Parathyroid adenoma (tissue), 2 donors: ENCODE measurements around the gene ACY1.
"Not testable (repeated sequence)": the region's sequence is repeated elsewhere in the genome, so short reads cannot be mapped to it uniquely, and the experiment has no call there.

Experiments
- H2AFZ ChIP-seq: fragments of 300-600 bp; sonication (generic); one replicate; pipeline ENCODE4 v1.7.0; 2017; ENCODE audit warnings: antibody characterized with exemption, mild to moderate bottlenecking
- H3K27ac ChIP-seq: fragments of 300-600 bp; sonication (generic); one replicate; pipeline ENCODE4 v1.7.0; 2017
- H3K27me3 ChIP-seq: fragments of 300-600 bp; sonication (generic); one replicate; pipeline ENCODE4 v1.7.0; 2017; ENCODE audit warnings: low read length; ENCODE audit not compliant: control insufficient read depth, insufficient read depth
- H3K36me3 ChIP-seq: fragments of 300-600 bp; sonication (generic); one replicate; pipeline ENCODE4 v1.7.0; 2017; ENCODE audit warnings: low read length; ENCODE audit not compliant: control insufficient read depth, insufficient read depth
- H3K4me1 ChIP-seq: fragments of 300-600 bp; sonication (generic); one replicate; pipeline ENCODE4 v1.7.0; 2017; ENCODE audit warnings: control low read depth
- H3K4me2 ChIP-seq: fragments of 300-600 bp; sonication (generic); one replicate; pipeline ENCODE4 v1.7.0; 2017; ENCODE audit warnings: low read length
- H3K4me3 ChIP-seq: fragments of 300-600 bp; sonication (generic); one replicate; pipeline ENCODE4 v1.7.0; 2017; ENCODE audit warnings: low read depth, low read length
- H3K79me2 ChIP-seq: fragments of 300-600 bp; sonication (generic); one replicate; pipeline ENCODE4 v1.7.0; 2017; ENCODE audit warnings: control low read depth
- H3K9ac ChIP-seq: fragments of 300-600 bp; sonication (generic); one replicate; pipeline ENCODE4 v1.7.0; 2017; ENCODE audit warnings: mild to moderate bottlenecking
- H3K9me3 ChIP-seq: fragments of 300-600 bp; sonication (generic); one replicate; pipeline ENCODE4 v1.7.0; 2017; ENCODE audit warnings: low read length; ENCODE audit not compliant: control insufficient read depth
- CTCF ChIP-seq: fragments of 300-600 bp; sonication (generic); IDR thresholded peaks from one replicate; pipeline ENCODE4 v1.7.0; 2017; ENCODE audit warnings: antibody characterized with exemption, mild to moderate bottlenecking
- donor health status: primary hyperparathyroidism.

ACY1 gene

GRCh38 chr3:51987568-51987967 lies 4.2 kb downstream of the ACY1 start:
- peaks cover 2% of the 10 kb centered on the region for H3K4me1 ChIP-seq
- no peak overlapping the region for H3K9ac ChIP-seq
- H3K4me2 ChIP-seq = no peak overlapping the region
- H3K79me2 ChIP-seq = no peaks in the 10 kb centered on the region
- no peak for TF ChIP-seq CTCF
- H3K9me3 ChIP-seq = no peaks in the 10 kb centered on the region
- no peak overlapping the region for H3K4me3 ChIP-seq
- no peaks in the 10 kb centered on the region for H3K36me3 ChIP-seq
- H2AFZ ChIP-seq = no peak overlapping the region
- H3K27ac ChIP-seq = no peak overlapping the region
- H3K27me3 ChIP-seq = no peaks in the 10 kb centered on the region

- Histone ChIP-seq H3K4me1 (no peaks in the 10 kb centered on the region), H3K79me2 (no peaks in the 10 kb centered on the region), H2AFZ (no peak overlapping the region), H3K27ac (no peak overlapping the region), H3K27me3 (no peaks in the 10 kb centered on the region), H3K36me3 (no peaks in the 10 kb centered on the region), H3K4me2 (no peak overlapping the region), H3K9ac (no peak overlapping the region), H3K9me3 (no peaks in the 10 kb centered on the region), H3K4me3 (no peak overlapping the region)
- no peak for TF ChIP-seq CTCF
Measured at GRCh38 chr3:51988286-51989146, 5.2 kb downstream of the ACY1 start.

- not testable (repeated sequence) for H3K79me2 ChIP-seq, H3K27me3 ChIP-seq, H3K4me2 ChIP-seq, H3K36me3 ChIP-seq, H3K4me3 ChIP-seq, H2AFZ ChIP-seq, H3K9ac ChIP-seq, H3K9me3 ChIP-seq, H3K27ac ChIP-seq
- H3K4me1 ChIP-seq = peaks cover 10% of the 10 kb centered on the region
Measured at GRCh38 chr3:51990501-51990971, 7.2 kb downstream of the ACY1 start.

- Histone ChIP-seq H3K27me3 (no peaks in the 10 kb centered on the region), H2AFZ (no peak overlapping the region), H3K4me1 (peaks cover 10% of the 10 kb centered on the region), H3K9ac (no peak overlapping the region), H3K9me3 (no peaks in the 10 kb centered on the region), H3K36me3 (no peaks in the 10 kb centered on the region), H3K79me2 (peaks cover 5% of the 10 kb centered on the region), H3K27ac (no peak overlapping the region), H3K4me2 (no peak overlapping the region), H3K4me3 (no peak overlapping the region)
- TF ChIP-seq CTCF = no peak
Measured at GRCh38 chr3:51992017-51992682, 8.8 kb downstream of the ACY1 start.

- not testable (repeated sequence) for H3K4me3 ChIP-seq, H3K9me3 ChIP-seq, H2AFZ ChIP-seq, H3K79me2 ChIP-seq, H3K9ac ChIP-seq, H3K4me2 ChIP-seq, H3K27me3 ChIP-seq, H3K36me3 ChIP-seq, H3K27ac ChIP-seq
- H3K4me1 ChIP-seq = peaks cover 10% of the 10 kb centered on the region
Measured at GRCh38 chr3:51993657-51994056, 10.3 kb downstream of the ACY1 start.
